SK-N-SH treated with all-trans-retinoic acid at 6 μM for 48 hours (cell line): ENCODE measurements around the gene ATG10.

Source experiments
- ATAC-seq: fragments of 200-7000 bp; cut with Tn5 transposase; 3 replicates; pipeline ENCODE4 v1.9.1; 2020; ENCODE audit warnings: mild to moderate bottlenecking, moderate library complexity
- BACH2 ChIP-seq: fragments of 250-450 bp; sonication (Bioruptor Pico); IDR thresholded peaks from 2 replicates; pipeline ENCODE4 v1.9.0; 2021; ENCODE audit warnings: mild to moderate bottlenecking, borderline replicate concordance
- CREB5 ChIP-seq: fragments of 250-450 bp; sonication (Bioruptor Pico); IDR thresholded peaks from 2 replicates; pipeline ENCODE4 v1.5.1; 2020; ENCODE audit warnings: low read depth, mild to moderate bottlenecking, moderate library complexity
- CSRNP3 ChIP-seq: fragments of 250-450 bp; sonication (Bioruptor Pico); IDR thresholded peaks from 2 replicates; pipeline ENCODE4 v1.5.1; 2021; ENCODE audit warnings: mild to moderate bottlenecking, moderate library complexity
- ESRRG ChIP-seq: fragments of 250-450 bp; sonication (Bioruptor Pico); IDR thresholded peaks from 2 replicates; pipeline ENCODE4 v1.6.1; 2021; ENCODE audit warnings: mild to moderate bottlenecking
- ISL1 ChIP-seq: fragments of 250-450 bp; sonication (Bioruptor Pico); IDR thresholded peaks from 2 replicates; pipeline ENCODE4 v2.1.2; 2022; ENCODE audit warnings: mild to moderate bottlenecking, moderate library complexity
- OSR1 ChIP-seq: fragments of 250-450 bp; sonication (Bioruptor Pico); IDR thresholded peaks from 2 replicates; pipeline ENCODE4 v1.8.0; 2022; ENCODE audit warnings: moderate library complexity, mild to moderate bottlenecking, inconsistent platforms
- PATZ1 ChIP-seq: fragments of 250-450 bp; sonication (Bioruptor Pico); IDR thresholded peaks from 2 replicates; pipeline ENCODE4 v1.8.0; 2020; ENCODE audit warnings: mild to moderate bottlenecking, moderate library complexity, borderline replicate concordance
- POU6F1 ChIP-seq: fragments of 250-450 bp; sonication (Bioruptor Pico); IDR thresholded peaks from 2 replicates; pipeline ENCODE4 v1.8.0; 2021; ENCODE audit warnings: low read depth, mild to moderate bottlenecking, moderate library complexity, borderline replicate concordance
- PPARA ChIP-seq: fragments of 250-450 bp; sonication (Bioruptor Pico); IDR thresholded peaks from 2 replicates; pipeline ENCODE4 v1.5.0; 2020; ENCODE audit warnings: mild to moderate bottlenecking, borderline replicate concordance
- RARB ChIP-seq: fragments of 250-450 bp; sonication (Bioruptor Pico); IDR thresholded peaks from 2 replicates; pipeline ENCODE4 v1.8.0; 2021; ENCODE audit warnings: mild to moderate bottlenecking, moderate library complexity
- SNAI2 ChIP-seq: fragments of 250-450 bp; sonication (Bioruptor Pico); IDR thresholded peaks from 2 replicates; pipeline ENCODE4 v1.5.0; 2020; ENCODE audit warnings: mild to moderate bottlenecking, moderate library complexity
- TCF4 ChIP-seq: fragments of 250-450 bp; sonication (Bioruptor Pico); IDR thresholded peaks from 2 replicates; pipeline ENCODE4 v1.8.0; 2021; ENCODE audit warnings: mild to moderate bottlenecking, moderate library complexity, borderline replicate concordance
- TOX ChIP-seq: fragments of 250-450 bp; sonication (Bioruptor Pico); IDR thresholded peaks from 2 replicates; pipeline ENCODE4 v1.8.0; 2021; ENCODE audit warnings: mild to moderate bottlenecking, moderate library complexity, borderline replicate concordance
- TSHZ2 ChIP-seq: fragments of 250-450 bp; sonication (Bioruptor Pico); IDR thresholded peaks from 2 replicates; pipeline ENCODE4 v1.5.0; 2020; ENCODE audit warnings: mild to moderate bottlenecking, moderate library complexity
- ZFP30 ChIP-seq: fragments of 450-650 bp; formaldehyde crosslinking; IDR thresholded peaks from 2 replicates; pipeline ENCODE4 v1.5.0; 2022; ENCODE audit warnings: mild to moderate bottlenecking, moderate library complexity
- ZNF8 ChIP-seq: fragments of 450-650 bp; formaldehyde crosslinking; IDR thresholded peaks from 2 replicates; pipeline ENCODE4 v1.5.0; 2020; ENCODE audit warnings: mild to moderate bottlenecking, moderate library complexity

ATG10 gene

GRCh38 chr5:81986126-81986525 is 14.3 kb downstream of the ATG10 start (continued):
- no peak for TF ChIP-seq CSRNP3
- no peak for TF ChIP-seq SNAI2 (CRISPR knock-in tag)

- ATAC-seq = no peak
- TF ChIP-seq TSHZ2 (CRISPR knock-in tag) (no peak), BACH2 (no peak), ISL1 (no peak), SNAI2 (CRISPR knock-in tag) (no peak), CREB5 (no peak), POU6F1 (CRISPR knock-in tag) (no peak), TOX (no peak)
These were observed 17.4 kb downstream of the ATG10 start for GRCh38 chr5:81989204-81989603.

GRCh38 chr5:81994679-81995078 is 22.9 kb downstream of the ATG10 start:
- ATAC-seq = no peak
- no peak for TF ChIP-seq PPARA (CRISPR knock-in tag)
- no peak for TF ChIP-seq TSHZ2 (CRISPR knock-in tag)
- TF ChIP-seq RARB (CRISPR knock-in tag) = no peak
- no peak for TF ChIP-seq ESRRG (CRISPR knock-in tag)
- no peak for TF ChIP-seq TCF4
- TF ChIP-seq OSR1 = no peak
- TF ChIP-seq PATZ1 = no peak
- no peak for TF ChIP-seq ZNF8

GRCh38 chr5:81995407-81995806 is 23.6 kb downstream of the ATG10 start:
- TF ChIP-seq RARB (CRISPR knock-in tag) (no peak), CREB5 (no peak), CSRNP3 (no peak), ZFP30 (CRISPR knock-in tag) (no peak), PPARA (CRISPR knock-in tag) (no peak), PATZ1 (no peak), OSR1 (no peak)
- no peak for ATAC-seq
